Superior temporal gyrus (tissue), 1 donor: ENCODE measurements around the gene ADGRA1.

Experiments used
- DNase-seq: peaks from one replicate; pipeline ENCODE4 v3.0.0-alpha.2; 2016; ENCODE audit errors: extremely low spot score

The ADGRA1 gene

GRCh38 chr10:133177380-133178157 is 89.8 kb downstream of the ADGRA1 start:
- no peak for DNase-seq

GRCh38 chr10:133178357-133179127 is 90.8 kb downstream of the ADGRA1 start:
- DNase-seq = no peak

GRCh38 chr10:133179128-133179520 is 91.4 kb downstream of the ADGRA1 start:
- DNase-seq = no peak

- DNase-seq = no peak
Observed at GRCh38 chr10:133179651-133180050, 91.9 kb downstream of the ADGRA1 start.

GRCh38 chr10:133180192-133180964 is 92.7 kb downstream of the ADGRA1 start:
- no peak for DNase-seq

GRCh38 chr10:133180965-133181639 is 93.4 kb downstream of the ADGRA1 start:
- no peak for DNase-seq
